Stimulated activated CD4-positive, alpha-beta T cell treated with anti-CD3 and anti-CD28 coated beads, Interleukin-12 subunit alpha, Interleukin-12 subunit beta, amount 100 ng/mL, for 48 hours (primary cell): ENCODE data around the gene DNAJC11.

ENCODE experiments used
- DNase-seq, 3 donors: peaks; one replicate each; pipeline ENCODE4 v3.0.0-alpha.2; 2020; ENCODE audit warnings: low read depth in 2 of 3, low spot score in 1 of 3

Gene DNAJC11

DNA sequence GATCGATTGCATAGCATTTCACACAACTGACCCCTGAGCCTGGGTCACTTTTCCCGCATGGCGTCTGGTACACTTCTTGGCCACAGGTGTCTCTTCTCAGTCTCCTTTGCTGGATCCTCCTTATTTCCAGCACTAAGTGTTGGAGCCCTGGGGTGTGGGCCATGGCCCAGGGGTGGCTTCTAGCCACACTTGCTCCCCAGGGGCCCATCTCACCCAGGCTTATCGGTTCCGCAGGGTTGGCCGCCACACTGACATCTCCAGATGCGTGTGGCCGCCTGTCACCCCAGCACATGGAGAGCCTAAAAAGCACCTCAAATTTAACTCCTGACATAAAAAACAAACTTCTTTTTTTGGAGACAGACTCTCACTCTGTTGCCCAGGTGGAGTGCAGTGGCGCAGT, 74.6 kb downstream of the DNAJC11 start:
- no peak for DNase-seq

DNA sequence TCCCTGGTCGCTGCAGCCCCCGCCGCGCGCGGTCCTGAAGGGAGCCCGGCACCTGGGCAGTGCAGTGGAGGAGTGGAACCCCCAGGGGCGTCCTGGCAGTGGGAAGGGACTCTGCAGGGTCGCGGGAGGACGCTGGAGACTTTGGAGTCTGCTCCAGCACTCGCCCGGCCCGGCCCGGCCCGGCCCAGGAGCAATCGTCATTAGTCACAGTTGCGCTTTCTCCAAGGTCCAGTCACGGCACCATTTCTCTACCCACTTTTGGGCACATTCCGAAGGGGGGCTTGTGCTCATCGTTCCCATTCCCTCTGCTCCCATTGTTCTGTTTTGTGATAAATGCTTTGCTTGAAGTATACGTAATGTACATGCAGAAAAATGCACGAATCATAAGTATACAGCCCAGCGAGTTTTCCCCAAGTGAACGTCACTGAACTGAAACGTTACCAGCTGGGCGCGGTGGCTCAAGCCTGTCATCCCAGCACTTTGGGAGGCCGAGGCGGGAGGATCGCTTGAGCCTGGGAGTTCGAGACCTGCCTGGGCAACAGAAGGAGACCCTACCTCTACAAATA, 75.9 kb downstream of the DNAJC11 start:
- DNase-seq, result no peak

DNA sequence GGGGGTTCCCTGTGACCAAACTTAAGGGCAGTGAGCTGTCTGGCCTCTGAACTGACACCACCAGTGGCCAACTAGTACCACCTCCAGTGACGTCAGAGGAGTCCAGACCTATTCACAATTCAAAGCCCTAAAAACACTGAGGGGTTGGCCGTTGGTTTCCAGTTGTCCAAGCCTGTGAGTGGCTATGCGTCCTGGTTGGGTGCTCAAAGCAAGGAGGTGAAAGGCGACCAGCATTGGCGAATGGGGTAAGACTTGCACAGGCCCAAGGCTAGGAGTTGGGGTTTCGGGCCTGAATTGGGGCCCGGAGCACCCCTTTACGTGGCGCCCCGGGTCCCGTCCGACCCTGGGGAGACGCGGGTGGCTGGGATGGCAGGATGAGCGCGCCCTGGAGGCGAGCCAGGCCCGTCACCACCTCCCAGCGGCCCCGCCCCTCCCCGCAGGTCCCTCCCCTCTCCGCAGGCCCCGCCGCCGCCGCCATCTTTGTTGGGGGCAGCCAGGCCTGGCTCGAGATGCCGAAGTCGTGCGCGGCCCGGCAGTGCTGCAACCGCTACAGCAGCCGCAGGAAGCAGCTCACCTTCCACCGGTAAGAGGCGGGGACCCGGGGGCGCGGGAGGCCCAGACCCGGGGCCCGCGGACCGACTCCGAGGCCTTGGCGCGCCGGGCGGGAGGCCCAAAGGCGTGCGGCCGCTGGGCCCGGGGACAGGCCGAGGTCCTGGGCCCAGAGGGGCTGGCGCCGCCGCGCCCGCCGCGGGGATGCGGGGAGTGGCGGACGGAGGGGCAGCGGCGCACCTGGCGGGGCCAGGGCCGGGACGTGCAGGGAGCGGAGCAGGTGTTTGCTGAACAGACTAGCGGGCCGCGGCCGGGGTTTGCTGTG, 76.7 kb downstream of the DNAJC11 start, which contains the start of gene THAP3:
Gene THAP3, plus strand, starts transcription at position 159 of the 874 bp plus-strand sequence. Its CDS starts 351 bp downstream, at position 510.
- peak; percentile 76 to 88 (median 82) for DNase-seq

DNA sequence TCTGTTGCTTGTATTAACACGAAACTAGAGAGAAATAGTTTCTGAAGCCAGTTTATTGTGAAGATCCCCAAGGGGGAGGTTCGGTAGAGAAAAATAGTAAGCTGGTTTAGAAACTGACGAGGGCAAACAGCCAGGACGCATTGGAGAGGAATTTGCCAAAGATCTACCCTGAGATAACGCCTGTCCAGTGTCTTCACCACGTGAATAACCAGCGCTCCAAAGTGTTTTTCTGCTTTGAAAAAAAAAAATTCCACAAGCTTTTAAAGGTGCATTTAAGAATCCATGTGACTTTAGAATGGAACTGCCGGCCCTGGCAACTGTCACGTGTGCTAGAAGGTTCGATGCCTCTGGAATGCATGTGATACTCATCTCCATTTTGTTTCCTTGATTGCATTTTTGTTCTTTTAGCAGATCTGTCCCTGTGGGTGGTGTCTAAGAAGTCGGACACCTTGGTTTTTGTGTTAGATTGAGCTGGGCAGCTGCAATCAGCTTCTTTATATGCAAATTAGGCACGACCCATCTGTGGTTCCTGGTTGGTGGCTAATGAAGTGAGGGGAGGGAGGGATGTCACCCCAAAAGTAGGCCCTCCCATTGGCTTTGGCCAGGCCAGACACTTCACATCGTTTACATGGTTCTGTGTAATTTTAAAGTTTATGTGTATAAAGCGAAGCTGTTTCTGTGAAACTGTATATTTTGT, 78.2 kb downstream of the DNAJC11 start:
- no peak for DNase-seq

DNA sequence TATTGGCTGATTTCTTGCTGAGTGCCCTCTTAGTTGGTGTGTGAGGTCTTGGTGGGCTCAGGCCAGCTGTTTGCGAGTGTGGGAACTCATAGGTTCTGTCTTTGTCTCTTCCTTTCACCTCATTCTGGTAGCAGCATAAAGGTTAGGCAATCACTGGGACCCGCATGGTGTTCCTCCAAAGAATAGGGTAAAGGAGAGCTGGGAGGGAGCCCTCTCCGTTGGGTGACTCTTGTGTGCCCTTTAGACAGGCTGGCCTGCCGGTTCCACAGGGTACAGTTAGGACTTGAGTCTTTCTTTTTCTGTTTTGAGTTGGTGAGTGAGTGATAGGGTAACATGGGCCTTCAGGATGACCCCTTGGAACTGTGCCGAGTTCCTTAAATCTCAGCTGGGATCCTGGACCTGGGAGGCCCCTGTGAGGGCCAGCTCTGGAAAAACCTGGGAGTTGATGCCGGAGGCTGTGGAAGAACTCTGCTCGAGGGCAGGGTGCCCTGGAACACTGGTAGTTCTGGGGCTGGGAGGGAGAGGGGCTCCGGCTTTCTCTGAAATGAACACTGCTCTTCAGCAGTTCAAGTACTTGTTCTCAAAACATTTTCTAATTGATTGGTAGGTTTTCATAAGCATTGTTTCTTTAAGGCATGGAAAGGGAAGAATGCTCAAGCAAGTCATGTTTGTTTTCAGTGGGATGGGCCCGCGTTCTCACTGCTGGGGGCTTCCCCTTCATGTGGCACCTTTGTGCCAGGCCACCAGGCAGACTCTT, 79.0 kb downstream of the DNAJC11 start:
- DNase-seq, result no peak

DNA sequence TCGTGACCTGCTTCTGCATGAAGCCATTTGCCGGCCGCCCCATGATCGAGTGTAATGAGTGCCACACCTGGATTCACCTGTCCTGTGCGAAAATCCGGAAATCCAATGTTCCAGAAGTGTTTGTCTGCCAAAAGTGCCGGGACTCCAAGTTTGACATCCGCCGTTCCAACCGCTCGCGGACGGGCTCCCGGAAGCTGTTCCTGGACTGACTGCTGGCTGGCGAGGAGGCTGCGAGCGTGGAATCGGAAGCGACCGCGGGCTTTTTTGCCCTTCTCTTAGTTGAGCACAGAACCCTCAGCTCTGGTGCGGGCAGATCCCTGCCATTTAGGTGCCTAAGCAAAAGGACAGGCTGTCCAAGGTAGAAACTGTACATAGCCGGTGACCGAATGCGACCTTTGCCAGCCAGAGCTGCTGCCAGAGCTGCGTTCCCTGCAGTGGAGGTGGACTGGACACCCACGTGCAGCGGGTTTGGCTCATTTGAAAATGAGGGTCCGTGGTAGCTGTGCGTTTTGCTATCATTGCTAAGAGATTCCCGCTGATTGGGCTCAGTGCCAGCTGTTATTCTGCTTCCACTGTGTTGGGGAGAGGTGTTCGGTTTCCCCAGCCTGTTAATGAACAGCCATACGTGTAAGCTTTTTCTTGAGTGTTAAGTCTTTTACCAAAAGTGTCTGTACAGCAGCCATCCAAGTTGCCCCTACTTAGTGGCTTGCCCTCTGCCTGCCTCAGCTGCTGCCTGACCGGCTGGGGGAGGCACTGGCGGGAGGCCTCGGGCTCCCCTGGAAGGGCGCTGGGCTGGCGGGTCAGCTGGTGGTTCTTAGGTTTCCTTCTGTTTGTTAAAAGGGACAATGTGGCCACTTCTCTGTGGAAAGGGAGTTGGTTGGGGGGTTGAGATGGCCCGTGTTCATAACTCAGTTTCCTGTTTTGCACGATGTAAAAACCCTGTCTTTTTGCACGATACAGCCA, 79.9 kb downstream of the DNAJC11 start:
- no peak for DNase-seq

DNA sequence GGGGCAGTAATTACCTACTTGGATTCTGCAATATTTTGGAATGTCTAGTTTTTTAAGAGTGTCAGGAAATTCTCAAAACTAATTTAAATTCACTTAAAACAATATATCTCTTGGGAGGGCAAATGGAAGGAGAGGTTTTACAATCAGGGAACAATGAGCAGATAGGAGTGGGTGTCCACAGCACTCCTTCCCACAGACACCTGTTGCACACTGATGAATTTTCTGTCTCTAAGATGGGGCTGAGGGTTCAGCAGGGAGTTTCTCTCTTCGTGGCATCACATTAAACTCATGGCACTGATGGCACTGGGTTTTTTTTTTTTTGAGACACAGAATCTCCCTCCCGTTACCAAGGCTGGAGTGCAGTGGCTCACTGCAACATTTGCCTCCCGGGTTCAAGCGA, 82.6 kb downstream of the DNAJC11 start:
- DNase-seq, result no peak

DNA sequence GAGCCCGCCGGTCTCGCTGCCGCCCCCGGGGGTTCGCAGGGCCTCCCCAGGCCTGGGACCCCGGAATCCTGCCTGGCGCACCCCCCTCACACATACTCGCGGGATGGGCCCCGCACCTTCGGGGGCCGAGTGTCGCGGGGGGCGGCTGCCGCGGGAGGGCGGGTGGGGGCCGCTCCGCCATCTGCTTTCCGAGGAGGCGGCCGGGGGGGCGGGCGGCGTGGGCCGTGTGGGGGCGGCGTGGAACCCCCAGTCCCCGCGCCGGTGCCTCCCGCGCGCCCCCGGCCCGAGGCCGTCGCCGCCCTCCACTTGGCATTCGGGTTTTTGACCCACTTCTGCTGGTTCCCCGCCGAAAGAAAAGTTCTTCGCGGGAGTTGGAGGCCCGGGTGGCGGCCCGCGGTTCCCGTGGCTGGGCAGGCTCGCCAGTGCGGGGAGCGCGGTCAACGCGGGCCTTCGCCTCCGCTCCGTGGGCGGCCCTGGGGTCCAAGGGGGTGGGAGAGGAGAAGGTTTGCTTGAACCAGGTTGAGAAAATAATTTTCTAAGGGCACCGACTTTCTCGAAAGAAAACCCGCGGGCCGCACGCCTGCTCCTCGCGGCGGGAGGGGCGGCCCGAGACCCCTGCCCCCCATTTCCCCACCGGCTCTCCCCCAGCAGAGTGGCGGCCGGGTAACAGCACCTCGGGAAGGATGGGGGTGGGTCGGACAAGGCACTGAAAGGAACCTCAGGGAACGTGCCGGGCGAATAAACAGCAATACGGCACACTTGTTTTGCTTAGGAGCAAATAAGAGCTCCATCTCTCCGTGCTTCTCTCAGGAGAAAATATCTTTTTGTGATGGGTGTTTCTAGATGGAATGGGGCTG, 86.5 kb downstream of the DNAJC11 start:
- no peak for DNase-seq

DNA sequence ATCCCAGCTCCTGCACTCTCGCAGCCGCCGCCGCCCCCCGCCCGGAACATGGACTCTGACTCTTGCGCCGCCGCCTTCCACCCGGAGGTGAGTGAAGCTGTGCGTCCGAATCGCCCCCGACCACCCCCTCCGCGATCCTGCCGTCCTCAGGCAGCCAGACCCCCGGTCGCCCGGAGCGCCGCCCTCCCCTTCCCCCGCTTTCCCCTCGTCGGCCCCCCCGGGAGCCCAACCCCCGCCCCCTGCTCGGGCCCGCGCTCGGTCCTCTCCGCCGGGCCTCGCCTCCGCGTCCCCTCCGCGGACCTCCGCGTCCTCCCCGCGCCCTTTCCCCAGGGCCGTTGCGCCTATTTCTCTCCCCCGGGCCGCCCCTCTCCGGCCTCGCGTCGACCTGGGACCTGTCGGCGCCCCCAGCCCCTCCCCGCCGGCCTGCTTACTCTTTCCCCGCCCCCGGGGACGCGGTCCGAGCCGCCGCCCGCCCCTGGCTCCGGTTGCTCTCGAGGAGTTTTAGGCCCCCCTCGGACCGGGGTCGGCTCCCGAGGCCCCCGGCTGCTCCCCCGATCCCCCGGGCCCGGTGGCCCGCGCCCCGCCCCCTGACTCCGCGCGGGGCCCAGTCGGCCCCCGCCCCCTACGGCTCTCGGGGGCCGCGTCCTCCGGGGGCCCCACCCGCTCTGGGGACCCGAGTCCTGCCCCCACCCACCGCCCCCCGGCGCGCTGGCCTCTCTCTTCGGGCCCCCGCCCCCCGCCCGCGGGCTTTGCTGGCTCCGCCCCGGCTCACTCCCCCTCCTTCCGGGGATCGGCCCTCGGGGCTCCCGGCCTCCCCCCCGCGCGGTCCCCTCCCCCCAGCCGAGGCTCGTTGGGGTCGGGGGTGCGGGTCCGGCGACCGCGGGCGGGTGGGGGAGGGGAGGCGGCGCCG, 87.3 kb downstream of the DNAJC11 start:
- DNase-seq, result peak in 1 of 3 donors; percentile 45

DNA sequence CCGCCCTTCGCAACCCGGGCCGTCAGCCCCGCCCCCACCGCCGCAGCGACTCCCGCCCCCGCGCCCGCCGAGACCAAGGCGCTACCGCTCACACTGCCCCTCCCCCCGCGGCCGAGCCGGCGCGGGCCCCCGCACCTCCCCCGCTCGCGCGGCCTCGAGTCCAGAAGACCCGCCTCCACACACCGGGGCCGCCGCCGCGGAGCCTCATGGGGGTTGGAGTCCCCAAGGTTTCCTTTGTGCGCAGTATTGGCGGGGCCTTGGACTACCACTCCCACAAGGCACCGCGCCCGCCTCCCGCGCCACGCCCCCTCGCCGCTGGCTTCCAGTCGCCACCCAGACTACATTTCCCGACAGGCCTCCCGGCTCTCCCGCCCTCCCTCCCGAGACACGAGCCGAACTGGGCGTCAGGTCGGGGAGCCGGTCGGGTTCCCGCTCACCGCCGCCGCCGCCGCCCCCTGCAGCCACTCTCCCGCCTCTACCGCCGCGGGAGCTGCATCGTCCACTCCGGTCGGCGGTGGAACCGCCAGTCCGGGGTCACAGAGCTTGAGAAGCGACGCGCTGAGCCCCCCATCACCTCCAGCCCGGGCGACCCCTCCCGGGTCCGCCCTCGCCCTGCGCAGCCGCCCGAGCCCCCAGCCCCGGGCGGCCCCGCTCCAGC, 88.1 kb downstream of the DNAJC11 start, which contains the start of gene PHF13:
Gene PHF13, plus strand, starts transcription at position 371 of the 658 bp plus-strand sequence. CDS start 336 bp downstream, outside the sequence.
- peak; percentile 99 to 100 (median 100) for DNase-seq

DNA sequence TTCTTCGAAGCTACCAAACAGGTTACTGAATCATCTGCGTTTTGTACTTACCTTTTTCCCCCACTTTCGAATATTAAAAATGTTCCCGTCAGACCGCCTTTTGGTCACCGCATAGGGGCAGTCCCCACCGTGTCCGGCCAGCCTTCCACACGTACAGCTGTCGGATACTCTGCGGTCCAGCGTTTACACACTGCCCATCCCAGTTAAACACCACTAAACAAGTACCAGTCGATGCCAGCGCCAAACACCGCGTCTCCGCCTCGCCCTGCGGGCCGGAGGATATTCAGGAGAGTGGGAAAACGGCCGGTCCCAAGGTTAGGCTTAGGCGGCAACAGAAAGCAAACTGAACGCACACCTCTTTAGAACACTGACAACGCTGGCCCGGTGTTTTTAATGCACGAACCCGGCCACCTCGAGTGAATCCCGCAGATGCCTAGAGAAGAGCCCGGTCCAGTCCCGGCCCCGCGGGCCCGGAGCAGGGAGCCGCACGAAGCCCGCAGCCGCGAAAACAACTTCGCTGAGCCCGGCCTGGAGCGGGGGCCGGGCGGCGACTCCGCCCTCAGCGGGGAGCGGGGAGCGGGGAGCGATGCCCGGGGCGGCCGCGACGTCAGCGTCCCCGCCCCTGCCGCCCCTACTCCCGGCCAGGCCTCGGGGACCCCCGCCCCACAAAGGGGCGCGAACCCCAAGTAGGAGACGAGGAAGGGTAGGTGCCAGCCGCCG, 88.8 kb downstream of the DNAJC11 start:
- DNase-seq, result no peak

DNA sequence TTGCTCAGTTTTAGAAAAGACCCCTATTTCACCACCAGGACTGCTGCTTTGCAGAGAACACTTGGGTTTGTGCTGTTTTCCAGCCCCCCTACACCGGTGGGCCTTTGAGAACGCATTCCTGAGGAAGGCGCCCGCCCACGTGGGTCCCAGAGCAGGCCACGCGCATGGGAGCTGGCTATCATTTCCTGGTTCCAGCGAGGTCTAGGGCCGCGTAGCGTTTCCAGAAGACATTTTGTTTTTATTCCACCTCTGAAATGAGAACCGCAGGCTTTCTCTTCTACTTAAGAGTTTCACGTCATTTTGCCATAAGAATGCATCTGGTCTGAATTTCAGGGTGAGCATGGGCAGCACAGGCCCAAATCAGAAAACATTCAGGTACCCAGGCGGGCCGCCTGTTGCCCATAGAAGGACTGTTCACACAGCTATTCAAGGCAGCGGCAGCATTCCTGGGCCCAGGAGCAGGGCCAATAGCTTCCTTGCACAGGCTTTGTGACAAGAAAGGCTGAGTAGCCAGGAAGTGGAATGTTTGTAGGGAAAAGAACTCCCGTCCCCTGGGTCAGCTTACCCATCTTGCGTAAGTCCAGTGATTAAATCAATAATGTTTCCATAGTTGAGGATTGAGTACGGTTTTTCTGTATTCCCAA, 97.6 kb downstream of the DNAJC11 start:
- DNase-seq, result no peak

DNA sequence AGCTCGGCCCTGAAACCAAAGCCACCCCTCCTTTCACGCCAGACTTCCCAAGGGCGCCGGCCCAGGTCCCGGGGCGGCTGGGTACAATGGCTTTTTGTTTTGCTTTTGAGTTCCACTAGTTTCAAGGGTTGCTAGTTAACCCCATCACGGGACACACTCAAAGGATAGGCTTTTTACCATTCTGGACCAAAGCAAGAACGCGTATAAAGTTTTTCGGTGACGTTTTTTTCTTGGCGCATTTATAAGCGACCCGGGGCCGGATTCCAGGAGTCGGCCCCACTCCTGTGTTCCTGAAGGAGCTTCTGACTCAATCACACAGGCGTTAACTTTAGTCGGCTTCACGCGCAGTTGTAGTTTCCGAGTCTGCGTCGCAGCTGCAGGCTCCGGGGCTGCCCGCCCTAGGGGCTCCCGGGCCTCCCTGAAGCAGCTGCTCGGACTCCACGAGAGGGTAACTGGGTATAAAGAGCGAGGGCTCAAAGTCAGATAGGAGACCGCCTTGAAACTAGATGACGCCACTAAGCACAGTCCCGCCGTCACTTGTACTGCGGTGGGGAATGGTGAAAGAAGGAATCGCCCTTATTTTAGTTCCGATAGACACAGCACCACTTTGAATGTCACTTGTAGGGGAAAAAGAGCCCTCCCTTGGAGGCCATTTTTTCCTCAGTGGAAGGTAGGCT, 98.2 kb downstream of the DNAJC11 start:
- DNase-seq, result peak in 2 of 3 donors; percentile 47 to 54

DNA sequence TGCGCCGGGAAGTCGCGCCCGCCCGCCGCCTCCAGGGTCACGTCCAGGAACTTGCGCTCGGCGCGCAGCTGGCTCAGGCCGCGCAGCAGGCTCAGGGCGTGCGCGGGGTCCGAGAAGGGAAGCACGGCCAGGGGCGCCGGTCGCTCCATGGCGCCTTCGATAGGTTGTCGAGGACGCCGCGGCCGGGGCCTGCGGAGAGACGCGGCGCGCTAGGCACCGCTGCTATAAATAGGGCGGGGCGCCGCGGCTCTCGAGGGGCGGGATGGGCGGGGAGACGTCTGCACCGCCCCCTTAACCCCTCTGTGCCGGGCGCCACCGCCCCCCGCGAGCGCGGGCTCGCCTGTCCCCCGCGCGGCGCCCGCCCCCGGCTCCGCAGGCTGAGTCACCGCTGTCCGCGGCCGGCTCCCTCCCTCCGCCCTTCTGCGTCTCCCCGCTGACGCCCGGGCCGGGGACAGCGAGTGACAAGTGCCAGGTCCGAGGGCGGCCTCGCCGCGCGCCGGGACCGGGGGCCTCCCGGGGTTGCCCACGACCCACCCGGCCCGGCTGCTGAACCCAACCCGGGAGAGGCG, 98.9 kb downstream of the DNAJC11 start, which contains the start of gene KLHL21:
Gene KLHL21, minus strand, starts transcription at position 201 of the 569 bp plus-strand sequence. Its CDS starts 52 bp downstream, at position 149.
- peak; percentile 72 to 87 (median 74) for DNase-seq
